Activated CD4-positive, alpha-beta memory T cell treated with anti-CD3 and anti-CD28 coated beads for 36 hours (primary cell): ENCODE data around the gene JAKMIP1. TPM values are rescaled to one million over a fixed set of nuclear protein-coding genes. Genes with fewer than 3 reads are reported as not detected.

ENCODE experiments used
- CTCF ChIA-PET: fragments of 350-600 bp; sonication (Branson Sonifier 250); formaldehyde crosslinking; loops from one replicate; lab custom pipeline; 2021; ENCODE audit warnings: antibody characterized with exemption, inconsistent platforms; lab: Charles Lee
- POLR2A ChIA-PET: fragments of 350-600 bp; sonication (Branson Sonifier 250); formaldehyde crosslinking; loops from one replicate; lab custom pipeline; 2021; ENCODE audit warnings: antibody characterized with exemption; lab: Charles Lee
- DNase-seq: peaks from one replicate; pipeline ENCODE4 v3.0.0-alpha.2; 2020
- H3K27ac Mint-ChIP-seq: one replicate; pipeline ENCODE4 v1.8.0; 2021; ENCODE audit warnings: mixed read lengths
- H3K27me3 Mint-ChIP-seq: one replicate; pipeline ENCODE4 v1.8.0; 2021; ENCODE audit warnings: mixed read lengths
- H3K36me3 Mint-ChIP-seq: one replicate; pipeline ENCODE4 v1.8.0; 2021; ENCODE audit warnings: mixed read lengths
- H3K4me1 Mint-ChIP-seq: one replicate; pipeline ENCODE4 v1.8.0; 2021; ENCODE audit warnings: low read depth, mixed read lengths
- H3K4me3 Mint-ChIP-seq: one replicate; pipeline ENCODE4 v1.8.0; 2021; ENCODE audit warnings: mild to moderate bottlenecking, mixed read lengths
- H3K9me3 Mint-ChIP-seq: one replicate; pipeline ENCODE4 v1.8.0; 2021; ENCODE audit warnings: mixed read lengths
- intact Hi-C: fragments of 100-400 bp; cut with micrococcal nuclease; formaldehyde crosslinking; loops from one replicate; pipeline ENCODE4 v1.15.1; 2023
- total RNA-seq, 2 experiments: library from RNA; stranded (reverse); gene quantifications; one replicate each; pipeline ENCODE4 v1.2.3, GENCODE V29; 2021

The JAKMIP1 gene
- total RNA-seq, 2 experiments from 2014 or later: 17.7 to 18.1 TPM

DNA sequence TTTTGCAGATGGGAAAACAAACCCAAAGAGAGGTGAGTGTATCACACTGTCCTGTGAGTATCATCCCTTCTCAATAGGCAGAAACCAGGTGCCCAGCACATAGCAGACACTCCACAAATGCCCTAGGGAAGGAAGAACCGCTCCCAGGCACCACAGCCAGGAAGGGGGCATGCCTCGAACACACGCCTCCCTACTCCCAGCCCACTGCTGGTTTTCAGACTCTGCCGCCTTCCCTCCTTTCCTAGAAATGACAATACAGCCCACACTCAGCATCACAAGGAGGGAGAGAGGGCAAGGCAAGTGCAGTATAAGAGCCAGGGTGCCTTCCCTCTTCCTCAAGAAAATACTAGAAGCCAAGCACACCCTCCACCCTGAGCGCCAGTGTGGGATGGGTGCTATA lies 16.2 kb downstream of the JAKMIP1 start:
- intact Hi-C loops: loop anchor here (5.0 kb wide), 1 partner anchor 52 kb away; no protein-coding TSS in a partner anchor

DNA sequence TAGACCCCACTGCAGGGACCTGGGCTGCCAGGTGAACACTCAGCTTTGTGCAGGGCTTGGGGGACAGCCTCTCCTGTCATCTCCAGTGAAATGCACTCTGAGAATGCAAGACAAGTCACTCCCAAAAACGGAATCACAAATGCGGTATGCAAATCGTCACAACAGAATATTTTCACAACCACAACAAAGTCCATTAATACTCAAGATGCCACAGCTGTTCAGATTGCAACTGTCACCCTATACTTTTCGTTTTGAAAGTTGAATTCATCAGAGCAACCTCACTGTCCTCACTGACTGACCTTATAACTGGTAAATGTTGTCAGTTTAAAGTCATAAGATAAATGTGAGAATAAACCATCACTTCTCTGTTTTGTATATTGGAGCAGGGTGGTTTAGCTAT lies 16.6 kb downstream of the JAKMIP1 start:
- DNase-seq: peak; percentile 56

More for the DNA sequence above, 16.2 kb downstream of the JAKMIP1 start:
- H3K27ac Mint-ChIP-seq: peak overlapping the region; percentile 84
- H3K4me3 Mint-ChIP-seq: no peak overlapping the region
- no peaks in the 10 kb centered on the region for H3K27me3 Mint-ChIP-seq
- H3K36me3 Mint-ChIP-seq: peaks cover 35% of the 10 kb centered on the region
- ChIA-PET CTCF (interaction anchor here (0.6 to 0.9 kb wide), 2 partner anchors 15 to 16 kb away, joined by 3 to 4 read pairs; partner anchors contain the start of gene JAKMIP1), POLR2A (interaction anchor here (0.8 to 1.4 kb wide), 5 partner anchors 12 to 16 kb away, joined by 3 to 6 read pairs (median 3); partner anchors contain the start of gene JAKMIP1)
- no peak for DNase-seq
- peaks cover 14% of the 10 kb centered on the region for H3K9me3 Mint-ChIP-seq
- H3K4me1 Mint-ChIP-seq: peaks cover 63% of the 10 kb centered on the region

GRCh38 chr4:6182376-6183280 lies 17.7 kb downstream of the JAKMIP1 start:
- ChIA-PET POLR2A (interaction anchor here (1.3 to 4.7 kb wide), 4 partner anchors 10 to 18 kb away, joined by 5 to 60 read pairs (median 6); partner anchors contain the start of gene JAKMIP1), CTCF (interaction anchor here (0.7 to 1.6 kb wide), 2 partner anchors 9 to 48 kb away, joined by 3 to 4 read pairs; no protein-coding TSS in a partner anchor)
- no peak for DNase-seq
- peak overlapping the region; percentile 96 for H3K27ac Mint-ChIP-seq
- H3K4me3 Mint-ChIP-seq: no peak overlapping the region
- peaks cover 21% of the 10 kb centered on the region for H3K9me3 Mint-ChIP-seq
- intact Hi-C loops: loop anchor here (5.0 kb wide), 1 partner anchor 50 kb away; no protein-coding TSS in a partner anchor
- peaks cover 34% of the 10 kb centered on the region for H3K36me3 Mint-ChIP-seq
- H3K4me1 Mint-ChIP-seq: peaks cover 78% of the 10 kb centered on the region
- H3K27me3 Mint-ChIP-seq: no peaks in the 10 kb centered on the region

More for the DNA sequence above, 16.6 kb downstream of the JAKMIP1 start:
- Mint-ChIP-seq H3K36me3 (peaks cover 35% of the 10 kb centered on the region), H3K9me3 (peaks cover 18% of the 10 kb centered on the region), H3K27ac (peak overlapping the region; percentile 84), H3K4me1 (peaks cover 67% of the 10 kb centered on the region), H3K4me3 (no peak overlapping the region), H3K27me3 (no peaks in the 10 kb centered on the region)
- intact Hi-C loops: loop anchor here (5.0 kb wide), 1 partner anchor 51 kb away; no protein-coding TSS in a partner anchor
- ChIA-PET POLR2A (interaction anchor here (0.8 to 1.4 kb wide), 4 partner anchors 11 to 17 kb away, joined by 3 to 6 read pairs (median 4); partner anchors contain the start of gene JAKMIP1), CTCF (interaction anchor here (0.6 to 0.9 kb wide), 2 partner anchors 15 to 16 kb away, joined by 3 to 4 read pairs; partner anchors contain the start of gene JAKMIP1)

DNA sequence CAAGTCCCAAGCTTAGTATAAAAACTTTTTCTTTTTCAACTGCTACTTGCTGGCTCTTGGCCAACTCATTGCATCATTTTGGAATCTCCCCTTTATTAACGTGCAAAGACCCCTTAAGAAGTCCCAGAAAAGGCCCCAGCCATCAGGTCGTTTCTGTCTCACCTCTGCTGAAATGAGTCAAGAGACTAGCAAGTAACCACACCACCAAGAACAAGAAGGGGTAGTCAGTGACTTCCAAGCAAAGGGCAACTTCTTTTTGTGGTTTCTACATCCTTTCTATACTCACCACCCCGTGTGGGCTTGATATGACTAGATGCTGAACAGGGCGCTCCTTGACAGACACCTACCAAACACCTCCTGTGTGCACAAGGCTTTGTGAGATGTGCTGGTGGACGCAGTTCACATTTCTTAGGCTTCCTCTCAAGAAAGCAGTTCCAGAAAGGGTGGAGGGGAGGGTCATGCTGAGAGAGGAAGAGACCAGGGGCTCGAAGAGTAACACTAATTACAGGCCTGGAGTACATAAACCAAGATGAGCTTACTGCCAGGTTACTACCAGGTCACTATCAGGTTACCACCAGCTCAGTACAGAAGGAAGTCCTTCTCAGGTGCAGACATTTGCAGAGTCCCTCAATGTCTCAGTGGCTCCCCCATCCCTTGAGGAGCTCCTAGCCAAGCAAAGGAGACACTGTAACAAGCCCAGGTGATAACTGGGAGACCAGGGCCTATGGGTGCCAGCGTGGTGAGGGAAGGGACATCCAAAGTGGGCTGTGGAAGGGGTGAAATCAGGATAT lies 19.3 kb downstream of the JAKMIP1 start:
- intact Hi-C loops: loop anchor here (1.0 to 5.0 kb wide), 2 partner anchors 17 to 49 kb away; no protein-coding TSS in a partner anchor
- CTCF ChIA-PET: interaction anchor here (1.1 to 2.4 kb wide), 5 partner anchors 10 to 70 kb away, joined by 3 to 11 read pairs (median 4); no protein-coding TSS in a partner anchor
- peaks cover 79% of the 10 kb centered on the region for H3K4me1 Mint-ChIP-seq
- H3K4me3 Mint-ChIP-seq: no peak overlapping the region
- peaks cover 18% of the 10 kb centered on the region for H3K9me3 Mint-ChIP-seq
- no peaks in the 10 kb centered on the region for H3K27me3 Mint-ChIP-seq
- H3K27ac Mint-ChIP-seq: peak overlapping the region; percentile 96
- DNase-seq: peak; percentile 82
- peaks cover 27% of the 10 kb centered on the region for H3K36me3 Mint-ChIP-seq
- POLR2A ChIA-PET: interaction anchor here (1.0 to 4.7 kb wide), 4 partner anchors 8 to 28 kb away, joined by 4 to 60 read pairs (median 9); partner anchors contain the start of gene JAKMIP1

GRCh38 chr4:6179362-6179761 lies 21.0 kb downstream of the JAKMIP1 start:
- Mint-ChIP-seq H3K27me3 (no peaks in the 10 kb centered on the region), H3K4me1 (peaks cover 71% of the 10 kb centered on the region), H3K27ac (peak overlapping the region; percentile 96), H3K36me3 (peaks cover 25% of the 10 kb centered on the region), H3K4me3 (peak overlapping the region; percentile 11), H3K9me3 (peaks cover 16% of the 10 kb centered on the region)
- intact Hi-C loops: no loop called here
- ChIA-PET POLR2A (interaction anchor here (2.3 to 4.7 kb wide), 2 partner anchors 20 to 27 kb away, joined by 11 to 60 read pairs; partner anchors contain the start of gene JAKMIP1), CTCF (interaction anchor here (1.2 to 2.4 kb wide), 3 partner anchors 19 to 72 kb away, joined by 3 to 11 read pairs (median 4); no protein-coding TSS in a partner anchor)
- peak; percentile 69 for DNase-seq

- peak overlapping the region; percentile 53 for H3K4me3 Mint-ChIP-seq
- no peak for DNase-seq
- H3K9me3 Mint-ChIP-seq: peaks cover 16% of the 10 kb centered on the region
- peaks cover 25% of the 10 kb centered on the region for H3K36me3 Mint-ChIP-seq
- intact Hi-C loops: no loop called here
- ChIA-PET POLR2A (interaction anchor here (4.7 kb wide), 1 partner anchor 20 kb away, joined by 60 read pairs; the partner anchor contains the start of gene JAKMIP1), CTCF (no interaction called here)
- H3K27ac Mint-ChIP-seq: peak overlapping the region; percentile 96
- H3K27me3 Mint-ChIP-seq: no peaks in the 10 kb centered on the region
- peaks cover 65% of the 10 kb centered on the region for H3K4me1 Mint-ChIP-seq
Observed at GRCh38 chr4:6178757-6179156, 21.6 kb downstream of the JAKMIP1 start.

DNA sequence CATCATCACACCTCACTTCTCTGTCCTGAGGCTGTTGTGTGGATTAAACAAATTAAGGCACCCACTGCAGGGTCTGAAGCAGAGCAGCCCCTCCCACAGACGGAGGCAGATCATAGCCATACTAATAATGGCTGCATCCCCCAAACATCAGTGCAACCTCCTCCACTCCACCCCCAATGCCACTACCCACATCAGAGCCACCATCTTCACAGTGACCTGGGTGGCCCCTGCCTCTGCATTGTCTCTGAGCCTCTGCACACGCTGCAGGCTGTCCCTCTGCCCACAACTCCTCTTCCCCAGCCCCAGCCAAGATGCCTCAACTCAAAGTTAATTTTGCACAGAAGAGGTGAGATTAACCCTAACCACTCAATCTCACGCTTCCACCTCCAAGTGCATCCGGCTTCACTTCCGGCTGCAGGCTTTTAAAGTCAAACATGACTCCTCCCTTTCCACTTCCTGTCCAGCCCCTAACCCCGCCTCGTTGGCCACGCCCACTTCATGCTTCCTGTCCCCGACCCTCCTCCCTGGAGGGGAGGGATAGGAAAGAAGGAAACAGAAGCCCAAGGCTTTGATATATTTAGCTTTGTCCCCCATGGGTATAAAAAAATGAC lies 22.7 kb downstream of the JAKMIP1 start:
- peak; percentile 84 for DNase-seq
- intact Hi-C loops: no loop called here
- POLR2A ChIA-PET: interaction anchor here (4.7 kb wide), 1 partner anchor 21 kb away, joined by 60 read pairs; the partner anchor contains the start of gene JAKMIP1
- Mint-ChIP-seq H3K4me3 (peak overlapping the region; percentile 53), H3K9me3 (peaks cover 16% of the 10 kb centered on the region), H3K27me3 (no peaks in the 10 kb centered on the region), H3K27ac (peak overlapping the region; percentile 96), H3K4me1 (peaks cover 65% of the 10 kb centered on the region), H3K36me3 (peaks cover 20% of the 10 kb centered on the region)
- CTCF ChIA-PET: no interaction called here

GRCh38 chr4:6175426-6175825 lies 24.9 kb downstream of the JAKMIP1 start:
- peaks cover 14% of the 10 kb centered on the region for H3K36me3 Mint-ChIP-seq
- peaks cover 51% of the 10 kb centered on the region for H3K4me1 Mint-ChIP-seq
- CTCF ChIA-PET: interaction anchor here (1.7 kb wide), 1 partner anchor 156 kb away, joined by 4 read pairs; no protein-coding TSS in a partner anchor
- no peaks in the 10 kb centered on the region for H3K27me3 Mint-ChIP-seq
- DNase-seq: no peak
- intact Hi-C loops: no loop called here
- H3K27ac Mint-ChIP-seq: no peak overlapping the region
- H3K4me3 Mint-ChIP-seq: no peak overlapping the region
- POLR2A ChIA-PET: no interaction called here
- peaks cover 21% of the 10 kb centered on the region for H3K9me3 Mint-ChIP-seq

- no peak overlapping the region for H3K4me3 Mint-ChIP-seq
- H3K36me3 Mint-ChIP-seq: peaks cover 5% of the 10 kb centered on the region
- ChIA-PET CTCF (interaction anchor here (1.8 kb wide), 1 partner anchor 78 kb away, joined by 4 read pairs; no protein-coding TSS in a partner anchor), POLR2A (interaction anchor here (0.7 to 1.2 kb wide), 3 partner anchors 8 to 25 kb away, joined by 3 to 7 read pairs (median 3); no protein-coding TSS in a partner anchor)
- no peaks in the 10 kb centered on the region for H3K27me3 Mint-ChIP-seq
- H3K4me1 Mint-ChIP-seq: peaks cover 26% of the 10 kb centered on the region
- DNase-seq: no peak
- H3K9me3 Mint-ChIP-seq: peaks cover 9% of the 10 kb centered on the region
- H3K27ac Mint-ChIP-seq: peak overlapping the region; percentile 35
- intact Hi-C loops: no loop called here
Observed at GRCh38 chr4:6172927-6173200, 27.5 kb downstream of the JAKMIP1 start.

DNA sequence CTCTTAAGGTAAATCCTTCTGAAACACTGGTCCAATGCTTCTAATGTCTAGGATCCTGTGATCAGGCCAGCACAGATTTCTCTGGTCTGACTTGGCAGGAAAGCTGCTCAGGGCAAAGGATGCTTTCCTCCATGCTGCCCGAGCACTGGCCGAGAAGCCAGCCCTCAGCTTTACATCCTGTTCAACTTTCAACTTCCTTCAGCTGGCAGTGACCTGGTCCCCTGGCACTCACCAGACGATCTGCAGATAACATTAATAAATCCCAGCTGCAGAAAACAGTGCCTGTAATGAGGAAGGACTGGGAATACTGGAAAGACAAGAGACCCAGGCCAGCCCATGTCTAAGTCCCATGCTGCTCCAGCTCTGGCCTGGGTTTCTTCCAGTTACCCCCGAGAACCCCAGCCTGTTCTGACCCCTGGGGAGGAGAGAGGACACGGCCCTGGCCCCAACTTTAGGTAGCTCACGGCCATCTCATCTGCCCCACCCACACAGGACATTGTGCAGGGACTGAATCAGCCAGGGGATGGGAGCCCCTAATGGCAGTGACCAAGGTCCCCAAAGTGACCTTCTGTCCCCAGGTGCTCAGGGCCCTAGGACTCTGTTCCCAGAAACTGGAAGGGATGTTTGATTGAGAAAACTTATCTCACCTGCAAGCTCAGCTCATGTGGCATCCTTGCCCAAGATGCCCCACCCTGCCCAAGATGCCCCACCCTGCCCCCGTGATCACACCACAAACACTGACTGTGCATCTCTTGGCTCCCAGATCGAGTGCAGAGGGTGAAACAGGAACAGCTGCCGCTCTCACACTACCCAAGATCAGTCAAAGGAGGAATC lies 28.0 kb downstream of the JAKMIP1 start:
- Mint-ChIP-seq H3K27ac (peak overlapping the region; percentile 35), H3K4me3 (no peak overlapping the region)

More for the DNA sequence above, 28.0 kb downstream of the JAKMIP1 start:
- ChIA-PET CTCF (interaction anchor here (1.1 kb wide), 1 partner anchor 78 kb away, joined by 6 read pairs; no protein-coding TSS in a partner anchor), POLR2A (interaction anchor here (0.5 to 1.2 kb wide), 4 partner anchors 9 to 26 kb away, joined by 3 to 7 read pairs (median 3); no protein-coding TSS in a partner anchor)
- Mint-ChIP-seq H3K9me3 (peaks cover 5% of the 10 kb centered on the region), H3K27me3 (no peaks in the 10 kb centered on the region), H3K36me3 (peaks cover 1% of the 10 kb centered on the region), H3K4me1 (peaks cover 23% of the 10 kb centered on the region)
- DNase-seq: peak; percentile 70
- intact Hi-C loops: no loop called here
